ENCODE measurements around the gene RNU6-8.

The RNU6-8 gene

GRCh38 chr14:32230181-32230580 is 27.1 kb upstream of the RNU6-8 start:
- Histone ChIP-seq H3K4me3 (ENCODE audit: low read length) (peak overlapping the region; percentile 50), H3K27me3 (replicated peaks; ENCODE audit: control insufficient read depth, insufficient read depth, low read length) (no peaks in the 10 kb centered on the region), H3K4me1 (ENCODE audit: control insufficient read depth, insufficient read depth, low read length) (peaks cover 28% of the 10 kb centered on the region), H3K9me3 (ENCODE audit: control insufficient read depth, low read length) (no peaks in the 10 kb centered on the region), H3K9ac (ENCODE audit: low read length) (peak overlapping the region; percentile 40), H3K36me3 (ENCODE audit: control insufficient read depth, insufficient read depth, low read length, severe bottlenecking) (no peaks in the 10 kb centered on the region)
- peak; percentile 9 for DNase-seq (ENCODE audit: low read depth)

GRCh38 chr14:32226056-32226455 is 23.0 kb upstream of the RNU6-8 start:
- no peak overlapping the region for H3K4me3 ChIP-seq (ENCODE audit: low read length)
- H3K27me3 ChIP-seq (replicated peaks; ENCODE audit: control insufficient read depth, insufficient read depth, low read length) = no peaks in the 10 kb centered on the region
- H3K9ac ChIP-seq (ENCODE audit: low read length) = no peak overlapping the region
- peaks cover 25% of the 10 kb centered on the region for H3K4me1 ChIP-seq (ENCODE audit: control insufficient read depth, insufficient read depth, low read length)
- H3K36me3 ChIP-seq (ENCODE audit: control insufficient read depth, insufficient read depth, low read length, severe bottlenecking) = no peaks in the 10 kb centered on the region
- no peaks in the 10 kb centered on the region for H3K9me3 ChIP-seq (ENCODE audit: control insufficient read depth, low read length)
- no peak for DNase-seq (ENCODE audit: low read depth)

GRCh38 chr14:32225378-32225920 is 22.4 kb upstream of the RNU6-8 start:
- Histone ChIP-seq H3K9ac (ENCODE audit: low read length) (no peak overlapping the region), H3K27me3 (replicated peaks; ENCODE audit: control insufficient read depth, insufficient read depth, low read length) (no peaks in the 10 kb centered on the region), H3K4me1 (ENCODE audit: control insufficient read depth, insufficient read depth, low read length) (peaks cover 19% of the 10 kb centered on the region), H3K4me3 (ENCODE audit: low read length) (no peak overlapping the region), H3K36me3 (ENCODE audit: control insufficient read depth, insufficient read depth, low read length, severe bottlenecking) (no peaks in the 10 kb centered on the region), H3K9me3 (ENCODE audit: control insufficient read depth, low read length) (no peaks in the 10 kb centered on the region)
- no peak for DNase-seq (ENCODE audit: low read depth)

GRCh38 chr14:32224737-32225377 is 21.8 kb upstream of the RNU6-8 start:
- Histone ChIP-seq H3K4me1 (ENCODE audit: control insufficient read depth, insufficient read depth, low read length) (peaks cover 13% of the 10 kb centered on the region), H3K9me3 (ENCODE audit: control insufficient read depth, low read length) (no peaks in the 10 kb centered on the region), H3K4me3 (ENCODE audit: low read length) (no peak overlapping the region), H3K27me3 (replicated peaks; ENCODE audit: control insufficient read depth, insufficient read depth, low read length) (no peaks in the 10 kb centered on the region), H3K36me3 (ENCODE audit: control insufficient read depth, insufficient read depth, low read length, severe bottlenecking) (no peaks in the 10 kb centered on the region), H3K9ac (ENCODE audit: low read length) (no peak overlapping the region)
- peak; percentile 71 for DNase-seq (ENCODE audit: low read depth)

GRCh38 chr14:32217301-32217700 is 14.2 kb upstream of the RNU6-8 start:
- Histone ChIP-seq H3K4me3 (ENCODE audit: low read length) (no peak overlapping the region), H3K9me3 (ENCODE audit: control insufficient read depth, low read length) (no peaks in the 10 kb centered on the region), H3K27me3 (replicated peaks; ENCODE audit: control insufficient read depth, insufficient read depth, low read length) (no peaks in the 10 kb centered on the region), H3K36me3 (ENCODE audit: control insufficient read depth, insufficient read depth, low read length, severe bottlenecking) (no peaks in the 10 kb centered on the region), H3K4me1 (ENCODE audit: control insufficient read depth, insufficient read depth, low read length) (no peaks in the 10 kb centered on the region), H3K9ac (ENCODE audit: low read length) (no peak overlapping the region)
- DNase-seq (ENCODE audit: low read depth) = no peak

- Histone ChIP-seq H3K4me3 (ENCODE audit: low read length) (no peak overlapping the region), H3K9me3 (ENCODE audit: control insufficient read depth, low read length) (peaks cover 4% of the 10 kb centered on the region), H3K9ac (ENCODE audit: low read length) (no peak overlapping the region), H3K36me3 (ENCODE audit: control insufficient read depth, insufficient read depth, low read length, severe bottlenecking) (no peaks in the 10 kb centered on the region), H3K4me1 (ENCODE audit: control insufficient read depth, insufficient read depth, low read length) (no peaks in the 10 kb centered on the region), H3K27me3 (replicated peaks; ENCODE audit: control insufficient read depth, insufficient read depth, low read length) (no peaks in the 10 kb centered on the region)
- DNase-seq (ENCODE audit: low read depth) = no peak
Observed at GRCh38 chr14:32212833-32213232, 9.8 kb upstream of the RNU6-8 start.

GRCh38 chr14:32211068-32211404 is 8.0 kb upstream of the RNU6-8 start:
- Histone ChIP-seq H3K9me3 (ENCODE audit: control insufficient read depth, low read length) (peaks cover 4% of the 10 kb centered on the region), H3K27me3 (replicated peaks; ENCODE audit: control insufficient read depth, insufficient read depth, low read length) (peaks cover 9% of the 10 kb centered on the region), H3K4me1 (ENCODE audit: control insufficient read depth, insufficient read depth, low read length) (no peaks in the 10 kb centered on the region), H3K9ac (ENCODE audit: low read length) (no peak overlapping the region), H3K4me3 (ENCODE audit: low read length) (no peak overlapping the region), H3K36me3 (ENCODE audit: control insufficient read depth, insufficient read depth, low read length, severe bottlenecking) (no peaks in the 10 kb centered on the region)
- DNase-seq (ENCODE audit: low read depth) = no peak

GRCh38 chr14:32209471-32209870 is 6.4 kb upstream of the RNU6-8 start:
- no peak overlapping the region for H3K9ac ChIP-seq (ENCODE audit: low read length)
- no peaks in the 10 kb centered on the region for H3K36me3 ChIP-seq (ENCODE audit: control insufficient read depth, insufficient read depth, low read length, severe bottlenecking)
- peaks cover 12% of the 10 kb centered on the region for H3K27me3 ChIP-seq (replicated peaks; ENCODE audit: control insufficient read depth, insufficient read depth, low read length)
- no peak for DNase-seq (ENCODE audit: low read depth)
- H3K4me1 ChIP-seq (ENCODE audit: control insufficient read depth, insufficient read depth, low read length) = no peaks in the 10 kb centered on the region
- H3K4me3 ChIP-seq (ENCODE audit: low read length) = no peak overlapping the region
- H3K9me3 ChIP-seq (ENCODE audit: control insufficient read depth, low read length) = peaks cover 4% of the 10 kb centered on the region

- Histone ChIP-seq H3K9ac (ENCODE audit: low read length) (no peak overlapping the region), H3K4me1 (ENCODE audit: control insufficient read depth, insufficient read depth, low read length) (no peaks in the 10 kb centered on the region), H3K9me3 (ENCODE audit: control insufficient read depth, low read length) (peaks cover 4% of the 10 kb centered on the region), H3K27me3 (replicated peaks; ENCODE audit: control insufficient read depth, insufficient read depth, low read length) (peaks cover 18% of the 10 kb centered on the region), H3K36me3 (ENCODE audit: control insufficient read depth, insufficient read depth, low read length, severe bottlenecking) (no peaks in the 10 kb centered on the region), H3K4me3 (ENCODE audit: low read length) (no peak overlapping the region)
- DNase-seq (ENCODE audit: low read depth) = no peak
Observed at GRCh38 chr14:32208490-32208889, 5.4 kb upstream of the RNU6-8 start.

- Histone ChIP-seq H3K4me3 (ENCODE audit: low read length) (no peak overlapping the region), H3K27me3 (replicated peaks; ENCODE audit: control insufficient read depth, insufficient read depth, low read length) (peaks cover 18% of the 10 kb centered on the region), H3K9ac (ENCODE audit: low read length) (no peak overlapping the region), H3K9me3 (ENCODE audit: control insufficient read depth, low read length) (peaks cover 4% of the 10 kb centered on the region), H3K36me3 (ENCODE audit: control insufficient read depth, insufficient read depth, low read length, severe bottlenecking) (no peaks in the 10 kb centered on the region), H3K4me1 (ENCODE audit: control insufficient read depth, insufficient read depth, low read length) (peaks cover 12% of the 10 kb centered on the region)
- DNase-seq (ENCODE audit: low read depth) = no peak
Observed at GRCh38 chr14:32206552-32206951, 3.5 kb upstream of the RNU6-8 start.

- Histone ChIP-seq H3K9me3 (ENCODE audit: control insufficient read depth, low read length) (peaks cover 4% of the 10 kb centered on the region), H3K9ac (ENCODE audit: low read length) (no peak overlapping the region), H3K4me1 (ENCODE audit: control insufficient read depth, insufficient read depth, low read length) (peaks cover 15% of the 10 kb centered on the region), H3K4me3 (ENCODE audit: low read length) (no peak overlapping the region), H3K27me3 (replicated peaks; ENCODE audit: control insufficient read depth, insufficient read depth, low read length) (peaks cover 18% of the 10 kb centered on the region), H3K36me3 (ENCODE audit: control insufficient read depth, insufficient read depth, low read length, severe bottlenecking) (no peaks in the 10 kb centered on the region)
- no peak for DNase-seq (ENCODE audit: low read depth)
Observed at GRCh38 chr14:32205984-32206383, 2.9 kb upstream of the RNU6-8 start.

- Histone ChIP-seq H3K4me1 (ENCODE audit: control insufficient read depth, insufficient read depth, low read length) (peaks cover 16% of the 10 kb centered on the region), H3K36me3 (ENCODE audit: control insufficient read depth, insufficient read depth, low read length, severe bottlenecking) (no peaks in the 10 kb centered on the region), H3K9me3 (ENCODE audit: control insufficient read depth, low read length) (peaks cover 4% of the 10 kb centered on the region), H3K27me3 (replicated peaks; ENCODE audit: control insufficient read depth, insufficient read depth, low read length) (peaks cover 18% of the 10 kb centered on the region), H3K9ac (ENCODE audit: low read length) (no peak overlapping the region), H3K4me3 (ENCODE audit: low read length) (no peak overlapping the region)
- DNase-seq (ENCODE audit: low read depth) = no peak
Observed at GRCh38 chr14:32205554-32205953, 2.5 kb upstream of the RNU6-8 start.
